Measurements from ENCODE around the gene ERP29. TPM values are rescaled to one million over a fixed set of nuclear protein-coding genes. Genes with fewer than 3 reads are reported as not detected.
A peak's percentile ranks its signal among the peaks of the same experiment; 100 is the strongest.

Gene ERP29
- total and polyA plus RNA-seq, 2 of the 13 experiments (the other 11 are each of a cell fraction or from before 2014, with no cell fraction given): 111 to 147 TPM

GRCh38 chr12:112013601-112014402, 576 bp downstream of the ERP29 start (continued):
- TF ChIP-seq DRAP1 (CRISPR knock-in tag; IDR thresholded peaks at IDR 0.05) (peak; percentile 68; the same call in 1 of the 2 replicates), AHR (CRISPR knock-in tag; IDR thresholded peaks at IDR 0.05) (0 out of 2 replicates have a peak, but pooled peaks have one; percentile 26), STAG1 (CRISPR knock-in tag; IDR thresholded peaks at IDR 0.05) (no peak), MTERF4 (CRISPR knock-in tag; IDR thresholded peaks at IDR 0.05) (0 out of 2 replicates have a peak, but pooled peaks have one; percentile 23), SIN3A (IDR thresholded peaks at IDR 0.05; ENCODE audit: borderline replicate concordance, low read depth, low read length) (no peak; the same call in 1 of the 2 replicates), ZNF891 (CRISPR knock-in tag; IDR thresholded peaks at IDR 0.05) (no peak), ZZZ3 (CRISPR knock-in tag; IDR thresholded peaks at IDR 0.05; ENCODE audit: borderline replicate concordance) (peak; percentile 52; the same call in 1 of the 2 replicates), REST (IDR thresholded peaks at IDR 0.05; ENCODE audit: borderline replicate concordance in 1 of 2, low read depth in 1 of 2, low read length in 2 of 2) (no peak), ZNF362 (CRISPR knock-in tag; IDR thresholded peaks at IDR 0.05; ENCODE audit: borderline replicate concordance) (no peak; the same call in 1 of the 2 replicates), ZNF781 (CRISPR knock-in tag; IDR thresholded peaks at IDR 0.05; ENCODE audit: borderline replicate concordance, not compliant biosample characterization) (peak; percentile 15), ZNF296 (CRISPR knock-in tag; conservative IDR thresholded peaks at IDR 0.05) (no peak; the same call in 1 of the 2 replicates), ZNF20 (CRISPR knock-in tag; IDR thresholded peaks at IDR 0.05) (no peak), SMYD3 (CRISPR knock-in tag; IDR thresholded peaks at IDR 0.05) (no peak), ISL2 (CRISPR knock-in tag; IDR thresholded peaks at IDR 0.05) (no peak), ZNF274 (CRISPR knock-in tag; IDR thresholded peaks at IDR 0.05) (peak; percentile 4; the same call in 1 of the 2 replicates), ZNF510 (CRISPR knock-in tag; IDR thresholded peaks at IDR 0.05; ENCODE audit: low read depth) (0 out of 2 replicates have a peak, but pooled peaks have one; percentile 11)
- TF ChIP-seq, protein P1, sequence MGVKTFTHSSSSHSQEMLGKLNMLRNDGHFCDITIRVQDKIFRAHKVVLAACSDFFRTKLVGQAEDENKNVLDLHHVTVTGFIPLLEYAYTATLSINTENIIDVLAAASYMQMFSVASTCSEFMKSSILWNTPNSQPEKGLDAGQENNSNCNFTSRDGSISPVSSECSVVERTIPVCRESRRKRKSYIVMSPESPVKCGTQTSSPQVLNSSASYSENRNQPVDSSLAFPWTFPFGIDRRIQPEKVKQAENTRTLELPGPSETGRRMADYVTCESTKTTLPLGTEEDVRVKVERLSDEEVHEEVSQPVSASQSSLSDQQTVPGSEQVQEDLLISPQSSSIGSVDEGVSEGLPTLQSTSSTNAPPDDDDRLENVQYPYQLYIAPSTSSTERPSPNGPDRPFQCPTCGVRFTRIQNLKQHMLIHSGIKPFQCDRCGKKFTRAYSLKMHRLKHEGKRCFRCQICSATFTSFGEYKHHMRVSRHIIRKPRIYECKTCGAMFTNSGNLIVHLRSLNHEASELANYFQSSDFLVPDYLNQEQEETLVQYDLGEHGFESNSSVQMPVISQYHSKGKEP (CRISPR knock-in tag; IDR thresholded peaks at IDR 0.05): no peak
- TF ChIP-seq, protein P2, sequence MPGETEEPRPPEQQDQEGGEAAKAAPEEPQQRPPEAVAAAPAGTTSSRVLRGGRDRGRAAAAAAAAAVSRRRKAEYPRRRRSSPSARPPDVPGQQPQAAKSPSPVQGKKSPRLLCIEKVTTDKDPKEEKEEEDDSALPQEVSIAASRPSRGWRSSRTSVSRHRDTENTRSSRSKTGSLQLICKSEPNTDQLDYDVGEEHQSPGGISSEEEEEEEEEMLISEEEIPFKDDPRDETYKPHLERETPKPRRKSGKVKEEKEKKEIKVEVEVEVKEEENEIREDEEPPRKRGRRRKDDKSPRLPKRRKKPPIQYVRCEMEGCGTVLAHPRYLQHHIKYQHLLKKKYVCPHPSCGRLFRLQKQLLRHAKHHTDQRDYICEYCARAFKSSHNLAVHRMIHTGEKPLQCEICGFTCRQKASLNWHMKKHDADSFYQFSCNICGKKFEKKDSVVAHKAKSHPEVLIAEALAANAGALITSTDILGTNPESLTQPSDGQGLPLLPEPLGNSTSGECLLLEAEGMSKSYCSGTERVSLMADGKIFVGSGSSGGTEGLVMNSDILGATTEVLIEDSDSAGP (CRISPR knock-in tag; IDR thresholded peaks at IDR 0.05; ENCODE audit: borderline replicate concordance): no peak; the same call in none of the 2 replicates
